ENCODE data around the gene NUB1.

NUB1 gene

DNA sequence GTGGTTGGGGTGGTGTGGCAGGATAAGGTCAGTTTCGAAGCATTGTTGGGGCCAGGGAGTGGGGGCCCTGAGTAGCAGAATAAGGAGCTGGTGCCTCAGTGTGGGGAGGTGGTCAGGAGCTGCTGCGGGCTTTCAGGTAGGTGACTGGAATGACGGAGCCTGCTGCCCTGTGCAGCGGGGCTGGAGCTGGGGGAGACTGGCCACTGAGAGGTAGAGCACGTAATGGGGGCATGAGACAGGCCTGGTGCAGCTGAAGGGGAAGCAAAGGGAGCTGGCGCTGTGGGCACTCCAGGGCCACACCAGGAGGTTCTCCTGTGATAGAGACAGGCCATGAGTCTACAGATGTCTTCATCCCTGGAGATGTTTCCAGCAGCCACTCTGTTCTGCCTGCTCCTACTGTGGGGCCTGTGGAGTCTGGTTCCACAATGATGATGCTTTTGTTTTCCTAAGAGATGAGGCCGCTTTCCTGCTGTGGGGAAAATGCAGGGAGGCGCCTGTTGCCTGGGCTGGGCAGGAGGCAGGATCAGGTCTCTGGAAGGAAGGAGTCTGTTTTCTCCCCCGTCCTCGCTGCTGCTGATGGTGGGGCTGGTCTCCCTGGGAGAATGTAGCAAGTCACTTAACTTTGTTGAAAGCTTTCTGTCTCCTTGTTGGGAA lies 31.1 kb downstream of the NUB1 start:
- H3K4me1 ChIP-seq (ENCODE audit: control insufficient read depth, low read depth, low read length), result peaks cover 20% of the 10 kb centered on the region
- H3K36me3 ChIP-seq (ENCODE audit: control insufficient read depth, low read depth, low read length), result peaks cover 6% of the 10 kb centered on the region
- H3K9me3 ChIP-seq (ENCODE audit: control insufficient read depth, low read depth, low read length), result no peaks in the 10 kb centered on the region
- no peaks in the 10 kb centered on the region for H3K27me3 ChIP-seq (ENCODE audit: control insufficient read depth, insufficient read depth, low read length)
- no peak overlapping the region for H3K9ac ChIP-seq (ENCODE audit: low read length)
- no peak overlapping the region for H3K27ac ChIP-seq (ENCODE audit: low read length)
- no peak overlapping the region for H3K4me3 ChIP-seq (ENCODE audit: low read length)

- Histone ChIP-seq H3K27ac (ENCODE audit: low read length) (no peak overlapping the region), H3K9ac (ENCODE audit: low read length) (no peak overlapping the region), H3K4me1 (ENCODE audit: control insufficient read depth, low read depth, low read length) (peaks cover 17% of the 10 kb centered on the region), H3K36me3 (ENCODE audit: control insufficient read depth, low read depth, low read length) (peaks cover 6% of the 10 kb centered on the region), H3K27me3 (ENCODE audit: control insufficient read depth, insufficient read depth, low read length) (no peaks in the 10 kb centered on the region), H3K4me3 (ENCODE audit: low read length) (no peak overlapping the region), H3K9me3 (ENCODE audit: control insufficient read depth, low read depth, low read length) (no peaks in the 10 kb centered on the region)
Measured at GRCh38 chr7:151373599-151373998, 32.0 kb downstream of the NUB1 start.

- Histone ChIP-seq H3K9ac (ENCODE audit: low read length) (no peak overlapping the region), H3K9me3 (ENCODE audit: control insufficient read depth, low read depth, low read length) (no peaks in the 10 kb centered on the region), H3K4me3 (ENCODE audit: low read length) (no peak overlapping the region), H3K27ac (ENCODE audit: low read length) (no peak overlapping the region), H3K4me1 (ENCODE audit: control insufficient read depth, low read depth, low read length) (peaks cover 17% of the 10 kb centered on the region), H3K27me3 (ENCODE audit: control insufficient read depth, insufficient read depth, low read length) (no peaks in the 10 kb centered on the region), H3K36me3 (ENCODE audit: control insufficient read depth, low read depth, low read length) (peaks cover 6% of the 10 kb centered on the region)
Measured at GRCh38 chr7:151374139-151374538, 32.5 kb downstream of the NUB1 start.

DNA sequence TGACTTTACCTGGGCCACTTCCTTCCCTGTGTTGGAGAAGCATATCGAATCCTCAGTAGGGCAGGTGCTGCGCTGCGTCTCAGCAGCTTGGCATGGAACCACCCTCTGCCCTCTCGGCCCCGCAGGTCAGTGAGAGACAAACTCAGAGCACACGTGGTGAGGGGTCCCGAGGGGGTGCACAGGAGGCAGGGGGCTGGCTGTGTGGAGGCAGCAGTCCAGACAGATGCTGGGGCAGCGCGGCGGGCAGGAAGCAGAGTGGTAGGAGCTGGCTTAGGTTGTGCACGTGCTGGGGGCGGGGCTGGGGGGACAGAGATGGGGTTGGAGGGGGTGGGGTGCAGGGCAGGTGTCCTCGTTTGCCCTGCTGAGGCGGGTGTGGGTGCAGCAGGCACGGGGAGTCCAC lies 33.1 kb downstream of the NUB1 start:
- H3K36me3 ChIP-seq (ENCODE audit: control insufficient read depth, low read depth, low read length), result peaks cover 6% of the 10 kb centered on the region
- no peak overlapping the region for H3K27ac ChIP-seq (ENCODE audit: low read length)
- H3K9ac ChIP-seq (ENCODE audit: low read length), result no peak overlapping the region
- H3K4me3 ChIP-seq (ENCODE audit: low read length), result no peak overlapping the region
- peaks cover 17% of the 10 kb centered on the region for H3K4me1 ChIP-seq (ENCODE audit: control insufficient read depth, low read depth, low read length)
- no peaks in the 10 kb centered on the region for H3K9me3 ChIP-seq (ENCODE audit: control insufficient read depth, low read depth, low read length)
- H3K27me3 ChIP-seq (ENCODE audit: control insufficient read depth, insufficient read depth, low read length), result no peaks in the 10 kb centered on the region

DNA sequence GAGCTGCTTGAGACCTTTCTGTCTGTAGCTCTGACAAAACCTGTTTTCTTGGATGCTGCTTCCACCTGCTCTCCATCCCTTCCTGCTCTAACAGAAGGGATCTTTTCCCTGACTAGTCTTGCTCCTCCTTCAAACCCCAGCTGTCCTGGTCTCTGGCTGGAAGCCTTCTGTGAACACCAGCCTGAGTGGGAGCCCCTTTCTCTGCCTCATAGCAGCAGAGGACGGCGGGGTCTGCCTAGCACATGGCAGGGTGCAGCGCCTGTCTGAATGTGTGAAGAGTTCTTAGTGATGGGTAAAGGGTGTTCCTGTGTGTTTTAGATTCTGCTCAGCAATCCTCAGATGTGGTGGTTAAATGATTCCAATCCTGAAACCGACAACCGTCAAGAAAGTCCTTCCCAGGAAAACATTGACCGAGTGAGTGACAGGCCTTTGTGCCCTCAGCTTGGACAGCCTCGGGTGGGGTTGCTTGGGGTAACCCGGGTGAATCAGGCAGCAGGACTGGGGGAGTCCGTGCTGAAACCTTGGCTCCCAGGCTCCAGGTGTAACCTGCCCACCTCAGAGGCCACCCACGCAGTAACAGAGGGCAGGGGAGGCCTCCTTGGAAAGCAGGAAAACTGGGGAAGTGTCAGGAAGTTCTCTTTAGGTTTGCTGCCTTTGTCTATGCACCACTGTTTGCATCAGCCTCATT lies 34.1 kb downstream of the NUB1 start:
- no peak overlapping the region for H3K4me3 ChIP-seq (ENCODE audit: low read length)
- peaks cover 6% of the 10 kb centered on the region for H3K36me3 ChIP-seq (ENCODE audit: control insufficient read depth, low read depth, low read length)
- no peaks in the 10 kb centered on the region for H3K9me3 ChIP-seq (ENCODE audit: control insufficient read depth, low read depth, low read length)
- no peak overlapping the region for H3K27ac ChIP-seq (ENCODE audit: low read length)
- H3K27me3 ChIP-seq (ENCODE audit: control insufficient read depth, insufficient read depth, low read length), result no peaks in the 10 kb centered on the region
- no peak overlapping the region for H3K9ac ChIP-seq (ENCODE audit: low read length)
- H3K4me1 ChIP-seq (ENCODE audit: control insufficient read depth, low read depth, low read length), result peaks cover 17% of the 10 kb centered on the region

DNA sequence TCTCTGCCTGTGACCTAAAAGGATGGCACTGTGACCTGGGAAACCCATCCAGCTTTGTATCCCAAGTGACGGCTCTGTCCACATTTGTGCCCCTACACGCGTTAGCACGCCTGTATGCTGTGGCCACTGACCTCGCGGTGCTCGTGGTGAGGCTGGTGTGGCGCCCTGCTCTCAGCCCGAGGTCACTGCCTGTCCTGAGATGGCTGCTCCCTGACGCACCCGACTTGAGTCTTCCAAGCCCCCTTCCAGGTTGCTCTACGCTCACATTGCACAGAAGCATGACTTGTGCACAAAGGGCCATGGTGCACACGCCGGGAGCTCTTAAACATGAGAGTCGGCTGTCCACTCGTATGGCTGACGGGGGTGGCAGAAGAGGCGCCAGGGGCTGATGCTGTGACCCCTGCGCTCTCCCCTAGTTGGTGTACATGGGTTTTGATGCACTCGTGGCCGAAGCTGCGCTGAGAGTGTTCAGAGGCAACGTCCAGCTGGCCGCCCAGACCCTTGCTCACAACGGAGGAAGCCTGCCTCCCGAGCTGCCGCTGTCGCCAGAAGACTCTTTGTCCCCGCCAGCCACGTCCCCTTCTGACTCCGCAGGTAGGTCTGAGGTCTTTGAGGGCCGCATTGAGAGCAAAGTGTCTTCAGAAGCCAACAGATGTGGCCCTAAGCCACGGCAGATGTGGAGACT lies 34.7 kb downstream of the NUB1 start:
- no peak overlapping the region for H3K27ac ChIP-seq (ENCODE audit: low read length)
- H3K9ac ChIP-seq (ENCODE audit: low read length), result no peak overlapping the region
- peaks cover 6% of the 10 kb centered on the region for H3K36me3 ChIP-seq (ENCODE audit: control insufficient read depth, low read depth, low read length)
- peaks cover 22% of the 10 kb centered on the region for H3K4me1 ChIP-seq (ENCODE audit: control insufficient read depth, low read depth, low read length)
- H3K9me3 ChIP-seq (ENCODE audit: control insufficient read depth, low read depth, low read length), result no peaks in the 10 kb centered on the region
- H3K27me3 ChIP-seq (ENCODE audit: control insufficient read depth, insufficient read depth, low read length), result no peaks in the 10 kb centered on the region
- H3K4me3 ChIP-seq (ENCODE audit: low read length), result no peak overlapping the region

- H3K27me3 ChIP-seq (ENCODE audit: control insufficient read depth, insufficient read depth, low read length), result peaks cover 10% of the 10 kb centered on the region
- H3K4me1 ChIP-seq (ENCODE audit: control insufficient read depth, low read depth, low read length), result peaks cover 25% of the 10 kb centered on the region
- H3K9me3 ChIP-seq (ENCODE audit: control insufficient read depth, low read depth, low read length), result no peaks in the 10 kb centered on the region
- H3K9ac ChIP-seq (ENCODE audit: low read length), result no peak overlapping the region
- H3K36me3 ChIP-seq (ENCODE audit: control insufficient read depth, low read depth, low read length), result peaks cover 6% of the 10 kb centered on the region
- no peak overlapping the region for H3K4me3 ChIP-seq (ENCODE audit: low read length)
- H3K27ac ChIP-seq (ENCODE audit: low read length), result no peak overlapping the region
Measured at GRCh38 chr7:151377406-151377805, 35.8 kb downstream of the NUB1 start.

DNA sequence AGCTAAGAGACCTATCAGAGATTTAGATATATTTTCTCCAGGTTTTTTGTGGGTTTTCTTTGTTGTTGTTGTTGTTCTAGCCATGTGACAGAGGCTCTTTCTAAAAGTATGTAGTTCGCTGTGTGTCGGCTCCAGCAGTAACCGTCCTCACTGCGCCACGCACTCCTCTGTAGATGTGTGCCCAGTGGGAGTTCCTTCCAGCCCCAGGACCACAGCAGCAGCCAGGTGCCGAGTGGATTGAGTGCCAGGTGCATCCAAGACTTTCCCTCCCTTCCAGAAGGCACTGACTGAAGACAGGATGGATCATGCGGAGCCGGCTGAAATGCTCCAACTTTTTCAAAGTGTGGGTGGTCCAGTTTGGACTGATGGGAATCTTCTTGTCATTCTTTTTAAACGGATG lies 36.4 kb downstream of the NUB1 start:
- H3K27me3 ChIP-seq (ENCODE audit: control insufficient read depth, insufficient read depth, low read length), result peaks cover 16% of the 10 kb centered on the region
- no peaks in the 10 kb centered on the region for H3K9me3 ChIP-seq (ENCODE audit: control insufficient read depth, low read depth, low read length)
- peaks cover 22% of the 10 kb centered on the region for H3K4me1 ChIP-seq (ENCODE audit: control insufficient read depth, low read depth, low read length)
- no peak overlapping the region for H3K9ac ChIP-seq (ENCODE audit: low read length)
- H3K27ac ChIP-seq (ENCODE audit: low read length), result no peak overlapping the region
- no peak overlapping the region for H3K4me3 ChIP-seq (ENCODE audit: low read length)
- peaks cover 6% of the 10 kb centered on the region for H3K36me3 ChIP-seq (ENCODE audit: control insufficient read depth, low read depth, low read length)

- Histone ChIP-seq H3K36me3 (ENCODE audit: control insufficient read depth, low read depth, low read length) (peaks cover 6% of the 10 kb centered on the region), H3K4me3 (ENCODE audit: low read length) (no peak overlapping the region), H3K27me3 (ENCODE audit: control insufficient read depth, insufficient read depth, low read length) (peaks cover 21% of the 10 kb centered on the region), H3K27ac (ENCODE audit: low read length) (no peak overlapping the region), H3K9me3 (ENCODE audit: control insufficient read depth, low read depth, low read length) (no peaks in the 10 kb centered on the region), H3K9ac (ENCODE audit: low read length) (no peak overlapping the region), H3K4me1 (ENCODE audit: control insufficient read depth, low read depth, low read length) (peaks cover 16% of the 10 kb centered on the region)
Measured at GRCh38 chr7:151378496-151379192, 37.0 kb downstream of the NUB1 start.

DNA sequence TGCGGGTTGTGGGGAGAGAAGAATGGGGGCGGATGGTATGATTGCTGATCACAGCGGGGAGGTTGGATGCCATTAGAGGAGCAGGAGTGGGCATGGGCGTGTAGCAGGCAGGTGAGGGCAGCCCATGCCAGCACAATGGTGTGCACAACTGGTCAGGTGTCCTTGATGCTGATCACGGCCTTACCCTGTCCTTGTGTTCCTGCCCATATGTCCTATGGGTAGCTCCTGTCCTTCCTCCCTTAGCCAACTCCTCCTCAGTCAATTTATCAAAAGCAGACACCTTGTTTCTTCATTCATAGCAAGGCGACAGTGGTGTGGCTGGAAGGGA lies 37.5 kb downstream of the NUB1 start:
- peaks cover 6% of the 10 kb centered on the region for H3K36me3 ChIP-seq (ENCODE audit: control insufficient read depth, low read depth, low read length)

GRCh38 chr7:151379534-151380198 lies 38.1 kb downstream of the NUB1 start:
- Histone ChIP-seq H3K27ac (ENCODE audit: low read length) (no peak overlapping the region), H3K36me3 (ENCODE audit: control insufficient read depth, low read depth, low read length) (peaks cover 6% of the 10 kb centered on the region), H3K9ac (ENCODE audit: low read length) (no peak overlapping the region), H3K27me3 (ENCODE audit: control insufficient read depth, insufficient read depth, low read length) (peaks cover 31% of the 10 kb centered on the region), H3K4me1 (ENCODE audit: control insufficient read depth, low read depth, low read length) (peaks cover 12% of the 10 kb centered on the region), H3K9me3 (ENCODE audit: control insufficient read depth, low read depth, low read length) (no peaks in the 10 kb centered on the region), H3K4me3 (ENCODE audit: low read length) (no peak overlapping the region)

More for the DNA sequence above, 37.5 kb downstream of the NUB1 start:
- no peak overlapping the region for H3K4me3 ChIP-seq (ENCODE audit: low read length)
- peaks cover 26% of the 10 kb centered on the region for H3K27me3 ChIP-seq (ENCODE audit: control insufficient read depth, insufficient read depth, low read length)
- H3K9ac ChIP-seq (ENCODE audit: low read length), result no peak overlapping the region
- no peaks in the 10 kb centered on the region for H3K9me3 ChIP-seq (ENCODE audit: control insufficient read depth, low read depth, low read length)
- peaks cover 12% of the 10 kb centered on the region for H3K4me1 ChIP-seq (ENCODE audit: control insufficient read depth, low read depth, low read length)
- no peak overlapping the region for H3K27ac ChIP-seq (ENCODE audit: low read length)
